Osteocyte (in vitro differentiated cells): ENCODE data around the gene IFNA4. TPM values are rescaled to one million over a fixed set of nuclear protein-coding genes. Genes with fewer than 3 reads are reported as not detected.
"Not testable (repeated sequence)": the region's sequence is repeated elsewhere in the genome, so short reads cannot be mapped to it uniquely, and the experiment has no call there.

Source experiments
- DNase-seq: peaks from one replicate; pipeline ENCODE4 v3.0.0; 2021; ENCODE audit warnings: mixed read lengths; ENCODE audit not compliant: unreplicated experiment; ENCODE audit errors: extremely low spot score
- H3K27ac Mint-ChIP-seq: one replicate; pipeline ENCODE4 v1.8.0; 2021; ENCODE audit warnings: mild to moderate bottlenecking, mixed read lengths; ENCODE audit not compliant: unreplicated experiment
- H3K27me3 Mint-ChIP-seq: one replicate; pipeline ENCODE4 v1.8.0; 2021; ENCODE audit warnings: mixed read lengths; ENCODE audit not compliant: unreplicated experiment
- H3K36me3 Mint-ChIP-seq: one replicate; pipeline ENCODE4 v1.8.0; 2021; ENCODE audit warnings: mixed read lengths; ENCODE audit not compliant: unreplicated experiment
- H3K4me1 Mint-ChIP-seq: one replicate; pipeline ENCODE4 v1.8.0; 2021; ENCODE audit warnings: mixed read lengths; ENCODE audit not compliant: unreplicated experiment
- H3K4me3 Mint-ChIP-seq: one replicate; pipeline ENCODE4 v1.8.0; 2021; ENCODE audit warnings: mild to moderate bottlenecking, moderate library complexity, mixed read lengths; ENCODE audit not compliant: unreplicated experiment
- H3K9me3 Mint-ChIP-seq: one replicate; pipeline ENCODE4 v1.8.0; 2021; ENCODE audit warnings: mixed read lengths; ENCODE audit not compliant: unreplicated experiment
- CTCF ChIP-seq: fragments of 200-600 bp; sonication (generic); IDR thresholded peaks from 2 replicates; pipeline ENCODE4 v1.5.0; 2021; ENCODE audit warnings: antibody characterized with exemption, mild to moderate bottlenecking, moderate library complexity
- total RNA-seq: library from RNA; stranded (reverse); gene quantifications from 2 replicates; pipeline ENCODE4 v1.2.1, GENCODE V29; 2021

The IFNA4 gene
- total RNA-seq, 1 donor from 2014 or later: not detected

DNA sequence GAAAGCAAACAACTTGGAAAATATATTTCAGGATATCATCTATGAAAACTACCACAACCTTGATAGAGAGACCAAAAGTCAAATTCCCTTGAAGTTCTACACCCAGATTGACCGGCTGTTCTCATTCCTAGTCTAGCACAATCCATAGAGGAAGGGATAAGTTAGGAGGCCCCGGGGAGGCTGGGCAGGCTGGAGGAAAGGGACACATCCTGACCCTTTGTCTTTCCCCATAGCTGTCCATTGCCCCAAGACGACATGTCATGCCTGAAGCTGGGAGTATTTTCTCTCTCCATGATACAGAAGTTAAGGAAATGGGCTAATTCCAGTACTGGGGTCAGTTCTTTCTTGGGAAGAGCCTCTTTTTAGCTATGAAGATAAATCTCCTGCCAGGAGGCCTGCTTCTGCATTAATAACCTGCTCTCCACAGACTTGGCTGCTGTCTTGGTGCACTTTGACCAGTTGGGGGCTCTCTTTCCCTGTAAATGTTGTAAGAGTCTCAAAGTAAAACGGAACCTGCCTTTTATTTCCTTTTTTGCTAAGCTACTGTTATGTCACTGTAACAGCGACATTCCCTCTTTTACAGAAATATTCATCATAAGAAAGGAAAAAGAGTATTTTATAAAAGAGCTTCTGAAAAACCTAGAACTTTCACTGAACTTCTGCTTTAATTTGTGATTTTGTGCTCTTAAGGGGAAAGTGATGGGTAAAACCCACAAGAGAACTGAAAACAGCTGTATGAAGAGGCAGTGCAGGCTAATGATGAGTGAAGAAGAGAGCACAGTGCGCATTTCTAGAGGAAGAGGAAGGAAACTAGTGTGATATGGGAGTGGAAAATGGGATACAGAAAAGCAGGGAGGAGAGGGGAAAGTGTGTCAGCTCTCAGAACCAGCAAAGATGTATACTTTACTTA is 7.7 kb upstream of the IFNA4 start:
- not testable (repeated sequence) for H3K27ac Mint-ChIP-seq, H3K9me3 Mint-ChIP-seq, H3K36me3 Mint-ChIP-seq, DNase-seq, H3K4me3 Mint-ChIP-seq, H3K4me1 Mint-ChIP-seq
- peak; percentile 60 for TF ChIP-seq CTCF
- peaks cover 30% of the 10 kb centered on the region for H3K27me3 Mint-ChIP-seq

DNA sequence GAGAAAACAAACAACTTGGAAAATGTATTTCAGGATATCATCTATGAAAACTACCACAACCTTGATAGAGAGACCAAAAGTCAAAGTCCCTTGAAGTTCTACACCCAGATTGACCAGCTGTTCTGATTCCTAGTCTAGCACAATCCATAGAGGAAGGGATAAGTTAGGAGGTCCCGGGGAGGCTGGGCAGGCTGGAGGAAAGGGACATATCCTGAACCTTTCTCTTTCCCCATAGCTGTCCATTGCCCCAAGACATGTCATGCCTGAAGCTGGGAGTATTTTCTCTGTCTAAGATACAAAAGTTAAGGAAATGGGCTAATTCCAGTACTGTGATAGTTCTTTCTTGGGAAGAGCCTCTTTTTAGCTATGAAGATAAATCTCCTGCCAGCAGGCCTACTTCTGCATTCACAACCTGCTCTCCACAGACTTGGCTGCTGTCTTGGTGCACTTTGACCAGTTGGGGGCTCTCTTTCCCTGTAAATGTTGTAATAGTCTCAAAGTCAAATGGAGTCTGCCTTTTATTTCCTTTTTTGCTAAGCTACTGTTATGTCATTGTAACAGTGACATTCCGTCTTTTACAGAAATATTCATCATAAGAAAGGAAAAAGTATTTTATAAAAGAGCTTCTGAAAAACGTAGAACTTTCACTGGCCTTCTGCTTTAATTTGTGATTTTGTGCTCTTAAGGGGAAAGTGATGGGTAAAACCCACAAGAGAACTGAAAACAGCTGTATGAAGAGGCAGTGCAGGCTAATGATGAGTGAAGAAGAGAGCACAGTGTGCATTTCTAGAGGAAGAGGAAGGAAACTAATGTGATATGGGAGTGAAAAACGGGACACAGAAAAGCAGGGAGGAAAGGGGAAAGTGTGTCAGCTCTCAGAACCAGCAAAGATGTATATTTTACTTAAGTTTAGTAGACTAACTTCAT is 4.3 kb downstream of the IFNA4 start:
- not testable (repeated sequence) for H3K27ac Mint-ChIP-seq, H3K4me1 Mint-ChIP-seq, DNase-seq, H3K4me3 Mint-ChIP-seq, H3K36me3 Mint-ChIP-seq, H3K9me3 Mint-ChIP-seq
- TF ChIP-seq CTCF: peak; percentile 35
- H3K27me3 Mint-ChIP-seq: peaks cover 24% of the 10 kb centered on the region

DNA sequence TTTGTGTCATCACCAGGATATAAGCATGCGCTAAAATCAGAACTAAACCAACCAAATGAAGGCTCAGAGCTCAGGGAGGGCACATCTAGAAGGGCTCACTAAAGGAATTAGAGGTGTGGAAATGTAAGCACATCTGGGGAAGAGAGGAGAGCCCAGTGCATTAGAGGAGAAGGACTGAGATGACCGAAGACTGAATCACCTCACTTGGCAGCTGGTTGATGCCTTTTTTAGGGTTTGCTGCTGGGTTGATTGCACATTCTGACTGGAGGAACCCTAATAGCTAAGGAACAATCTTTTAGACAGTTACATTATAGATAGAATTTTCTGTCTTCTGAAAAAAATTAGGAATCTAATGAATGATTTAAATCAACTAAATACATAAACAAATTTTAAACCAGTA is 12.7 kb downstream of the IFNA4 start:
- Mint-ChIP-seq H3K27ac (no peak overlapping the region), H3K36me3 (no peaks in the 10 kb centered on the region), H3K4me1 (no peaks in the 10 kb centered on the region), H3K4me3 (no peak overlapping the region), H3K27me3 (peaks cover 53% of the 10 kb centered on the region), H3K9me3 (no peaks in the 10 kb centered on the region)
- no peak for DNase-seq
- no peak for TF ChIP-seq CTCF

DNA sequence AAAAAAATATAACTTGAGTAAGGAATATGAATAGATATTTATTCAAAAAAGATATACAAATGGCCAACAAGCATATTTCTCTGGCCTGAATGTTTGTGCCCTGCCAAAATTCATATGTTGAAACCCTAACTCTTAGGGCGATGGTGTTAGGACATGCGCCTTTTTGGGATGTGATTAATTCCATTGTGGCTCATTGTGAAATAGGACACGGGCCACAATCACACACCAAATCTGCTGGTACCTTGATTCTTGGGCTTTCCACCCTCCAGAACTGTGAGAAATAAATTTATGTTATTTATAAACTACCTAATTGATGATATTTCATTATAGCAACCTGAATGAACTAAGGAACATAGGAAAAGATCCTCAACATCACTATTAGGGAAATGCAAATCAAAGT is 15.2 kb downstream of the IFNA4 start:
- Mint-ChIP-seq H3K27ac (no peak overlapping the region), H3K27me3 (peaks cover 70% of the 10 kb centered on the region), H3K4me1 (no peaks in the 10 kb centered on the region), H3K4me3 (no peak overlapping the region), H3K9me3 (no peaks in the 10 kb centered on the region), H3K36me3 (no peaks in the 10 kb centered on the region)
- DNase-seq: no peak
- TF ChIP-seq CTCF: no peak

GRCh38 chr9:21171351-21171750 is 16.0 kb downstream of the IFNA4 start:
- Mint-ChIP-seq H3K36me3 (no peaks in the 10 kb centered on the region), H3K9me3 (no peaks in the 10 kb centered on the region), H3K27ac (no peak overlapping the region), H3K27me3 (peaks cover 71% of the 10 kb centered on the region), H3K4me1 (no peaks in the 10 kb centered on the region), H3K4me3 (no peak overlapping the region)
- TF ChIP-seq CTCF: no peak
- no peak for DNase-seq

GRCh38 chr9:21166560-21166959 is 20.8 kb downstream of the IFNA4 start, which contains the start of gene IFNA21:
Gene IFNA21 (minus strand): TSS chr9:21166660. CDS start chr9:21166612, 48 bp downstream.
- H3K4me3 Mint-ChIP-seq, H3K9me3 Mint-ChIP-seq, H3K4me1 Mint-ChIP-seq, DNase-seq, H3K27ac Mint-ChIP-seq, H3K36me3 Mint-ChIP-seq: not testable (repeated sequence)
- peaks cover 66% of the 10 kb centered on the region for H3K27me3 Mint-ChIP-seq
